WI38 (cell line): Measurements from ENCODE around the gene DCAF16.
A peak's percentile ranks its signal among the peaks of the same experiment; 100 is the strongest.

Experiments used
- H3K4me3 ChIP-seq: 2 replicates; pipeline ENCODE4 v1.5.1; 2011; ENCODE audit warnings: low read depth, mild to moderate bottlenecking, control low read depth, low read length
- TF ChIP-seq, protein P1 (sequence below): IDR thresholded peaks from 2 replicates; pipeline ENCODE4 v1.5.1; 2012; ENCODE audit warnings: low read depth, mild to moderate bottlenecking, control low read depth, low read length

Gene DCAF16

GRCh38 chr4:17807446-17807845, 3.1 kb downstream of the DCAF16 start:
- H3K4me3 ChIP-seq: peak overlapping the region; percentile 36
- TF ChIP-seq, protein P1, sequence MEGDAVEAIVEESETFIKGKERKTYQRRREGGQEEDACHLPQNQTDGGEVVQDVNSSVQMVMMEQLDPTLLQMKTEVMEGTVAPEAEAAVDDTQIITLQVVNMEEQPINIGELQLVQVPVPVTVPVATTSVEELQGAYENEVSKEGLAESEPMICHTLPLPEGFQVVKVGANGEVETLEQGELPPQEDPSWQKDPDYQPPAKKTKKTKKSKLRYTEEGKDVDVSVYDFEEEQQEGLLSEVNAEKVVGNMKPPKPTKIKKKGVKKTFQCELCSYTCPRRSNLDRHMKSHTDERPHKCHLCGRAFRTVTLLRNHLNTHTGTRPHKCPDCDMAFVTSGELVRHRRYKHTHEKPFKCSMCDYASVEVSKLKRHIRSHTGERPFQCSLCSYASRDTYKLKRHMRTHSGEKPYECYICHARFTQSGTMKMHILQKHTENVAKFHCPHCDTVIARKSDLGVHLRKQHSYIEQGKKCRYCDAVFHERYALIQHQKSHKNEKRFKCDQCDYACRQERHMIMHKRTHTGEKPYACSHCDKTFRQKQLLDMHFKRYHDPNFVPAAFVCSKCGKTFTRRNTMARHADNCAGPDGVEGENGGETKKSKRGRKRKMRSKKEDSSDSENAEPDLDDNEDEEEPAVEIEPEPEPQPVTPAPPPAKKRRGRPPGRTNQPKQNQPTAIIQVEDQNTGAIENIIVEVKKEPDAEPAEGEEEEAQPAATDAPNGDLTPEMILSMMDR: no peak

DNA sequence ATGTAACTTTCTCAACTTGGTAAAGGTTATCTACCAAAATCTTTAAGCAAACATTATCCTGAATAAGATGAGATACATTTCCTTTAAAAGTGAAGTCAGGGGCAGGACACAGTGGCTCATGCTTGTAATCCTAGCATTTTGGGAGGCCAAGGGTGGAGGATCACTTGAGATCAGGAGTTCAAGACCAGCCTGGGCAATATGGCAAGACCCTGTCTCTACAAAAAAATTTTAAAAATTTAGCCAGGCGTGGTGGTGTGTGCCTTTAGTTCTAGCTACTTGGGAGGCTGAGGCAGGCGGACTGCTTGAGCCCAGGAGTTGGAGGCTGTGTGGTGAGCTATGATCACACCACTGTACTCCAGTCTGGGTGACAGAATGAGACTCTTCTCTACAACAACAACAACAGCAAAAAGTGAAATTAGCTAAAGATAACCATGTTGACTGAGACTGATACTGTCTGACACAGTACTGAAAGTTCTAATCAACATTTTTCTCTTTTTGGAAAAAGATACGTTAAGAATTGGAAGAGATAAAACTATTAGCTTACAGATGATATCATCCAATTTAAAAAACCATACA, 4.9 kb downstream of the DCAF16 start:
- H3K4me3 ChIP-seq: no peak overlapping the region
- TF ChIP-seq, protein P1: no peak

GRCh38 chr4:17797808-17798207, 12.7 kb downstream of the DCAF16 start:
- TF ChIP-seq, protein P1: no peak
- H3K4me3 ChIP-seq: no peak overlapping the region

- TF ChIP-seq, protein P1: no peak
- no peak overlapping the region for H3K4me3 ChIP-seq
Observed at GRCh38 chr4:17794730-17795129, 15.8 kb downstream of the DCAF16 start.

- H3K4me3 ChIP-seq: no peak overlapping the region
- TF ChIP-seq, protein P1: no peak
Observed at GRCh38 chr4:17788956-17789355, 21.6 kb downstream of the DCAF16 start.

DNA sequence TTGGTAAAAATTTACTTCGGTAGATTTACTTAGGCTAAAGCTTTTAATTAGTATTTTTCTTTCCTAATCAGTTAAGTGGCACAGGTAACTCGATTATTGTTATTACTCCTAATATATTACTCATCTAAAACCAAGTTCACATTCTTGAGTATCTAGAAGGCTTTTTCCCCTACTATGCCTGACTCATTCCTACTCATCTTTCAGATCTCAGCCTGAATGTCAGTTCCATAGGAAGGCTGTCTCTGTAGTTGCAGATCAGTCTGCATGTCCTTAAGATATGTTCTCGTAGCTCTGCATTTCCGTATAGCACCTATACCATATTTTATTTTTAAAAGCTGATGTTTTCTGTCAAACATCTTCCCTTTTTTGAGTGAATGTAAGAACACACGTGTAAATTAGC, 23.2 kb downstream of the DCAF16 start:
- no peak overlapping the region for H3K4me3 ChIP-seq
- TF ChIP-seq, protein P1: no peak

DNA sequence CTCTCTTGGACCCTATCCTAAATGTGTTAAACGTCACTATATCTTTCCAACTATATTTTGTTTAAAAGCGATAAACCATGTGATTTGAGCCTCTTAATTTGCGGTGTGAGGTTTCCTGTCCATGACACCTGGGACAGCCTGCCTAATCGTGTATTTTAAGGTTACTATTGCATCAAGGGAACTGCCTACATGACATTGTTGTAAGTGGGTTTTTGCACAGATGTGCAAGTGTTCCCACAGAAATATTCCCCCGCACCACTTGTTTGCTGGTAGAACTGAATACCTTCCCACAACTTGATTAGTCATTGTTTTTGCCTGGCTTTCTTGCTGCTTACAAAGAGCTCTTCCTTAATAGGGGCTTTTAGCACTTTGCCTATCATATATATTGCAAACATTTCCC, 24.0 kb downstream of the DCAF16 start:
- TF ChIP-seq, protein P1: no peak

More for the DNA sequence above, 24.0 kb downstream of the DCAF16 start:
- no peak overlapping the region for H3K4me3 ChIP-seq
